ENCODE measurements around the gene AVPI1.

DNA sequence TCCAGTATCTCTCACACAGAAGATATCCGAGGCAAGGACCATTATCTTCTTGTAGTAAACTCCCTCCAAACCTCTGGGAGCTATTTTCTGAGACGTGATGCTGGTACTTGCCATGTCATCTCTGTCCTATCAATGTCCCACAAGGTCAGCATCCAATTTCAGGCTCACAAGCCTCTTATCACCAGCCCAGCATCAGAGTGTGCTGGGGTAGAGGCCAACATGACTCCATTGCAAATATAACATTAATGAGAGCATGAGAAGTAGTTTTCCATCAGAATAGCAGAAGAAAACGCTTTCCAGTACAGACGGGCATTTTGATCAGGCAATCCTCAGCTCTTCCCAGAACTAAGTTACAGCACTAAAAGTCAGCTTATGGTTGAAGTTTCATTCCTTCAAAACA is 59.3 kb downstream of the AVPI1 start:
- TF ChIP-seq TAF1 (IDR thresholded peaks at IDR 0.05; ENCODE audit: low read depth, low read length) (no peak), POLR2A (IDR thresholded peaks at IDR 0.05; ENCODE audit: low read depth, low read length) (no peak), POLR2AphosphoS5 (IDR thresholded peaks at IDR 0.05; ENCODE audit: low read depth, low read length) (no peak), SPI1 (IDR thresholded peaks at IDR 0.05; ENCODE audit: low read depth, low read length) (no peak)
